Activated B cell treated with CpG ODN at 0.5 μM for 24 hours (primary cell): ENCODE measurements around the gene ADD2. TPM values are rescaled to one million over a fixed set of nuclear protein-coding genes. Genes with fewer than 3 reads are reported as not detected.

ENCODE experiments used
- ATAC-seq: fragments of 200-7000 bp; cut with Tn5 transposase; one replicate; pipeline ENCODE4 v1.10.0; 2021; ENCODE audit warnings: low read depth, mild to moderate bottlenecking, moderate library complexity
- CTCF ChIA-PET: fragments of 350-600 bp; sonication (Branson Sonifier 250); formaldehyde crosslinking; loops from one replicate; lab custom pipeline; 2021; ENCODE audit warnings: antibody characterized with exemption; lab: Charles Lee
- POLR2A ChIA-PET: fragments of 350-600 bp; sonication (Branson Sonifier 250); formaldehyde crosslinking; loops from one replicate; lab custom pipeline; 2021; ENCODE audit warnings: antibody characterized with exemption; lab: Charles Lee
- DNase-seq: peaks from one replicate; pipeline ENCODE4 v3.0.0; 2022
- H3K27ac Mint-ChIP-seq: one replicate; pipeline ENCODE4 v1.8.0; 2020; ENCODE audit warnings: mixed read lengths
- H3K27me3 Mint-ChIP-seq: one replicate; pipeline ENCODE4 v1.8.0; 2021; ENCODE audit warnings: mixed read lengths
- H3K36me3 Mint-ChIP-seq: one replicate; pipeline ENCODE4 v1.8.0; 2021; ENCODE audit warnings: low read depth, mixed read lengths
- H3K4me1 Mint-ChIP-seq: one replicate; pipeline ENCODE4 v1.8.0; 2021; ENCODE audit warnings: mixed read lengths
- H3K4me3 Mint-ChIP-seq: one replicate; pipeline ENCODE4 v1.8.0; 2020; ENCODE audit warnings: mild to moderate bottlenecking, mixed read lengths
- H3K9me3 Mint-ChIP-seq: one replicate; pipeline ENCODE4 v1.8.0; 2020; ENCODE audit warnings: mixed read lengths
- intact Hi-C: fragments of 100-400 bp; cut with micrococcal nuclease; formaldehyde crosslinking; loops from one replicate; pipeline ENCODE4 v1.15.1; 2024
- total RNA-seq: library from RNA; stranded (reverse); gene quantifications from 2 replicates; pipeline ENCODE4 v1.2.3, GENCODE V29; 2022
- TF ChIP-seq, protein P1 (sequence below): fragments of 200-600 bp; IDR thresholded peaks from one replicate; pipeline ENCODE4 v1.8.0; 2022; ENCODE audit warnings: antibody characterized with exemption, mild to moderate bottlenecking

ADD2 gene
- total RNA-seq, 1 donor from 2014 or later = 12.5 TPM

DNA sequence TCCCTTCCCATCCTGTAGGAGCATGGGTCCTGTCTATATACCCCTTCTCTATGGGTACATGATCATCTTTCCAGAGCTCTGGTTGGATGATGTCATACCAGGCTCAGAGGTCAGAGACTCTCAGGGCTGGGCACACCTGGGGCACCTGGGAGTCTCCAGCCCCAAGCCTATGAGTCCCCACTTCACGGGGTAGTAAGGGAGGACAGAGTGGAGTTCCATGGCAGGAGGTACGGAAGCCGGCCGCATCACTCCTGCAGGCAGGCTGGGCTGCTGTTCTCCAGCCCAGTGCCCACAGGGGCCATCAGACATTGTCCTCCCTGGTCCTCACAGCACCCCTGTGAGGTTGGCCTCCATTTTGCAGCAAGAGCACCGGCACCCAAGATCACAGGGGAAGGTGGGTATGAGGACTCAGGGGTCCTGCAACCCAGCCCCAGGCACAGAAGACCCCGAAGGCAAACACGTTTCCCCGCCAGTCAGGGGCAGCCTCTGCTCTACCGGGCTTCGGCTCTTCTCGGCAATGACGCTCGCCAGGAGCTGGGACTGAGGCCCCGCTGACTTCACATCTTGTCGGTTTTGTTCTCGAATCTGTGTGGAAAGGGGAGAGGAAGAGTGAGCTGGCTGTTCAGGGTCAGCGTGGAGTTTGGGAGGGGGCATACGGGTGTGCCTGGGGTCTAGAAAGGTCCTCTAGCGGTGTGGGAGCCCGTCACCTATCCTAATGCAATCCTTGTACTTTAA is 91.5 kb downstream of the ADD2 start:
- Mint-ChIP-seq H3K4me1 (no peaks in the 10 kb centered on the region), H3K4me3 (no peak overlapping the region), H3K36me3 (peaks cover 67% of the 10 kb centered on the region), H3K27ac (no peak overlapping the region), H3K27me3 (no peaks in the 10 kb centered on the region), H3K9me3 (no peaks in the 10 kb centered on the region)
- TF ChIP-seq, protein P1, sequence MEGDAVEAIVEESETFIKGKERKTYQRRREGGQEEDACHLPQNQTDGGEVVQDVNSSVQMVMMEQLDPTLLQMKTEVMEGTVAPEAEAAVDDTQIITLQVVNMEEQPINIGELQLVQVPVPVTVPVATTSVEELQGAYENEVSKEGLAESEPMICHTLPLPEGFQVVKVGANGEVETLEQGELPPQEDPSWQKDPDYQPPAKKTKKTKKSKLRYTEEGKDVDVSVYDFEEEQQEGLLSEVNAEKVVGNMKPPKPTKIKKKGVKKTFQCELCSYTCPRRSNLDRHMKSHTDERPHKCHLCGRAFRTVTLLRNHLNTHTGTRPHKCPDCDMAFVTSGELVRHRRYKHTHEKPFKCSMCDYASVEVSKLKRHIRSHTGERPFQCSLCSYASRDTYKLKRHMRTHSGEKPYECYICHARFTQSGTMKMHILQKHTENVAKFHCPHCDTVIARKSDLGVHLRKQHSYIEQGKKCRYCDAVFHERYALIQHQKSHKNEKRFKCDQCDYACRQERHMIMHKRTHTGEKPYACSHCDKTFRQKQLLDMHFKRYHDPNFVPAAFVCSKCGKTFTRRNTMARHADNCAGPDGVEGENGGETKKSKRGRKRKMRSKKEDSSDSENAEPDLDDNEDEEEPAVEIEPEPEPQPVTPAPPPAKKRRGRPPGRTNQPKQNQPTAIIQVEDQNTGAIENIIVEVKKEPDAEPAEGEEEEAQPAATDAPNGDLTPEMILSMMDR = no peak
- ATAC-seq = no peak
- ChIA-PET CTCF (no interaction called here), POLR2A (interaction anchor here (0.6 kb wide), 1 partner anchor 373 kb away, joined by 4 read pairs; no protein-coding TSS in a partner anchor)
- no peak for DNase-seq
- intact Hi-C loops = no loop called here

DNA sequence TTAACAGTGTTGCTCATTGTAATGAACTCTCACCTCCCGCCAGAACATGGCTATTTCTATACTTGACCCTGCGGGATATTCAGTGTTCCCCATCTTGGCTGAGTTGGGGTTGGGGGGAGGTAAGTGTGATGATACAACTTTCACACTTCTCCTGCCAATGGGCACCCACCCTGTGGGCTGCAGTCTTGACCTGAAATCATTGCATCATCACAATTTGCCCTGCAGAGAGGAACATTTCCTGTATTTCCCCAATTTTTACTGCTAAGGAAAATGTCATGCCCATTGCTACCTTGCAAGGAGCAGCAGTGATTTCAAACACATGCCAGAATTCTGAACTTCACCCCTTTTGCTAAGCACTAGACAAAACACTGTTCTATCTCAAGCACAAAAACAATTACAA is 92.1 kb downstream of the ADD2 start:
- DNase-seq (no peak), ATAC-seq (no peak)
- intact Hi-C loops = no loop called here
- H3K4me3 Mint-ChIP-seq = no peak overlapping the region
- H3K9me3 Mint-ChIP-seq = no peaks in the 10 kb centered on the region
- H3K27me3 Mint-ChIP-seq = no peaks in the 10 kb centered on the region
- no peaks in the 10 kb centered on the region for H3K4me1 Mint-ChIP-seq
- POLR2A ChIA-PET = no interaction called here
- H3K27ac Mint-ChIP-seq = no peak overlapping the region
- TF ChIP-seq, protein P1 = no peak
- H3K36me3 Mint-ChIP-seq = peaks cover 71% of the 10 kb centered on the region
- CTCF ChIA-PET = no interaction called here

DNA sequence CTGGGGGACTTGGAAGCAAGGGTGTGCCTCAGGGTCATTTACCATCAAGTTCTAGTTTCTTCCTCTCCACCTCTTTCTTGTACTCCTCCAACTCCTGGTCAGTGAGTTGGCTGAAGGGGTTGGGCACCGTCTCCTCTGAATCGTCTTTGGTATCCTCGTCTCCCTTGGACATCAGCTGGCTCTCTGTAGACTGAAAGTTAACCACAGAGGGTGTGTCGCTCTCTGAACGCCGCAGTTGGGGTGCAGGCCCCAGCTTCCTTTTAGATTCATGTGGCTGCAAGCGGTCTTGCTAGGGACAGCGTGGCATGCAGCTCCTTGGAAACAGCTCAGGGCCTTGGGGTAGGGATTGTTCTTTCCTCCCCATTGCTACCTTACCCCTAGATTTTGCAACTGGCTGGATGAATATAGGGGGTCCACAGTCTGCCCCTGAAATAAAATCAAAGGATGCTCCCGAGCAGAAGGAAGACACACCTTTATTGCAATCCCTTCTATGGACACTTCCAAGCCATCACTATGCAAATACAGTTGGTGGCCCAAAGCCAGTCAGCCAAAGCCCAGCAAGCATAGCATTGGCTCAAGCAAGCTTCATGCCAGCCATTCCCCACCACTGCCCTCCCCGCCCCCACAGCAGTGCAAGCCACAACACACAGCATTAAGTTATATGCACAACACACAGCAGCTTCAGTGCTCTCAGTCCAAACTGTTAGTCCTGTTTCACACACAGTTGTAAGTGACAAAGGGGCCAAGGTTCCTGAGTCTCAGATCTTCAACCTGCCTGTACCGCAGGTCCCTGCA is 93.2 kb downstream of the ADD2 start:
- no peaks in the 10 kb centered on the region for H3K4me1 Mint-ChIP-seq
- intact Hi-C loops = no loop called here
- H3K4me3 Mint-ChIP-seq = no peak overlapping the region
- ChIA-PET CTCF (no interaction called here), POLR2A (no interaction called here)
- no peaks in the 10 kb centered on the region for H3K27me3 Mint-ChIP-seq
- ATAC-seq (no peak), DNase-seq (no peak)
- TF ChIP-seq, protein P1 = no peak
- no peak overlapping the region for H3K27ac Mint-ChIP-seq
- peaks cover 74% of the 10 kb centered on the region for H3K36me3 Mint-ChIP-seq
- no peaks in the 10 kb centered on the region for H3K9me3 Mint-ChIP-seq

DNA sequence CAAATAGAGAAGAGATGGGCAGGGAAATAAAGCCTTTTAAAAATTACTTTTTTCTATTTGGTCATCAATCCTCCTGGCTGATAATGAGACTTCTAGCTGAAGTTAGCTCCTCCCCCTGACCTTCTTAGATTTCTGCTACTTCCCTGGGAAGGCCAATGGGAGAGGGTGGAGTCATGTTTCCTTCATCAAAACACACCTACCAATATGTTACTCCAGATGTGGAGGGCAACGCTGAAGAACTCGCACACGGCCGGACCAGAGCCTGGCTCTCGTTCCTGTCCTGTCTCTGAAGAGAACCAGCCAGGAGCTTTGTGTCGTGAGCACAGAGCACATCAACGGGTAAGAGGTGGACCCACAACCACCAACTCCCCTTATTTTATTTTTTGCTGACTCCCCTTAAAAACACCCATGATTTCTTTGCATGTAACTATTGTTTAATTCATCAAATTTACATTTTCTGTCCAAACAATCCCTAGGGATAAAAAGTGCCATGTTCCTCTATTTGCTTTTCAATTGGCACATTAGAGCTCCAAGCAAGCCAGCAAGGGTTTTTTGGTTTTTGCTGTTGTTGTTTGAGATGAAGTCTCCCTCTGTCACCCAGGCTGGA is 94.9 kb downstream of the ADD2 start:
- H3K9me3 Mint-ChIP-seq = no peaks in the 10 kb centered on the region
- H3K4me1 Mint-ChIP-seq = no peaks in the 10 kb centered on the region
- TF ChIP-seq, protein P1 = no peak
- DNase-seq = no peak
- intact Hi-C loops = no loop called here
- ChIA-PET POLR2A (no interaction called here), CTCF (no interaction called here)
- peaks cover 78% of the 10 kb centered on the region for H3K36me3 Mint-ChIP-seq
- H3K27me3 Mint-ChIP-seq = no peaks in the 10 kb centered on the region
- no peak overlapping the region for H3K27ac Mint-ChIP-seq
- no peak overlapping the region for H3K4me3 Mint-ChIP-seq
- ATAC-seq = no peak

DNA sequence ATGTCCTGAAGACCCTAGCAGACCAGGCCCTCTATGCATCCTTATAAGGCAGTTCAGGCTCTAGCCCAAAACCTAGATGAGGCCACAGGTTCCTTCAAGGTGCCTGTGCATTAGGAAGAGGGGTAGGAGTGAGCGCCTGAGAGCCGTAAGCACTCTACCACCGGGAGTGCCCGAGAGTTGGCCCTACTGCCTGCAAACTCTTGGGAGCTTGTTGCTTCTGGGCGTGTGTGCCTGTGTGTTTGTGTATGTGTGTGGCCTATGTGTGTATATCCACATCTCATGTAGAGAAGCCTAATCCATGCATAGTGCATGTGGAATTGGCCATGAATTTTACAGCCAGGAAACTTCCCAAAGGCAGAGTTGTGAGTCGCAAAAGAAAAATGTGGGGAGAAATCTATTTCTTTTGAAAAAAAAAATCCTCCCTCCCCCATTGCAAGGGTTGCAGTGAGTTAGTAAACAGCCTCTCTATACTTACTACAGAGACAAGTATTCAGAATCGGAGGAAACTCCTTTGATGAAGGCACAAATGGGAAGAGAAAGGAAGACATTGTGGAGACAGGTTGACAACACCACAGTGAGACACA is 96.8 kb downstream of the ADD2 start:
- H3K4me3 Mint-ChIP-seq = no peak overlapping the region
- DNase-seq (no peak), ATAC-seq (no peak)
- no peaks in the 10 kb centered on the region for H3K9me3 Mint-ChIP-seq
- H3K36me3 Mint-ChIP-seq = peaks cover 63% of the 10 kb centered on the region
- intact Hi-C loops = no loop called here
- TF ChIP-seq, protein P1 = no peak
- H3K27ac Mint-ChIP-seq = no peak overlapping the region
- H3K4me1 Mint-ChIP-seq = no peaks in the 10 kb centered on the region
- ChIA-PET POLR2A (no interaction called here), CTCF (no interaction called here)
- no peaks in the 10 kb centered on the region for H3K27me3 Mint-ChIP-seq
